ENCODE data around the gene DNAAF5. TPM values are rescaled to one million over a fixed set of nuclear protein-coding genes. Genes with fewer than 3 reads are reported as not detected.

The DNAAF5 gene
- total RNA-seq, 6 experiments from 2014 or later, result 25.4 to 33.0 (median 27.5) TPM

DNA sequence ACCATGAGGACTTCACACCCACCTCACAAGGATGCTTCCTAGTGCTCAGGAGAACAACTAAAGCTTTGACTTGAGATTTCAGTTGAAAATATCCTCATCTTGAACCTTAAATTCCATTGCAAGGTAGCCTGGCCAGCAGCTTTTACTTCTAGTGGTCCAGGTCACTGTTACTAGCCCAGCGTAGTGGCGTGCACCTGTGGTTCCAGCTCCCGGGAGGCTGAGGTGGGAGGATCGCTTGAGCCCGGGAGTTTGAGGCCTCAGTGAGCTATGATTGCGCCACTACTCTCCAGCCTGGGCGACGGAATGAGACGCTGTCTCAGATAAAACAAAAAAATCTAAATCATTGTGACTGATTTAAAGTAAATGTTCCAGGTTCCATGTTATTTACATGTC, 28.9 kb downstream of the DNAAF5 start:
- no peaks in the 10 kb centered on the region for H3K4me1 Mint-ChIP-seq (ENCODE audit: low read depth)
- DNase-seq, result no peak
- no peak overlapping the region for H3K27ac Mint-ChIP-seq
- no peaks in the 10 kb centered on the region for H3K27me3 Mint-ChIP-seq (ENCODE audit: insufficient read depth)
- TF ChIP-seq, protein P1, sequence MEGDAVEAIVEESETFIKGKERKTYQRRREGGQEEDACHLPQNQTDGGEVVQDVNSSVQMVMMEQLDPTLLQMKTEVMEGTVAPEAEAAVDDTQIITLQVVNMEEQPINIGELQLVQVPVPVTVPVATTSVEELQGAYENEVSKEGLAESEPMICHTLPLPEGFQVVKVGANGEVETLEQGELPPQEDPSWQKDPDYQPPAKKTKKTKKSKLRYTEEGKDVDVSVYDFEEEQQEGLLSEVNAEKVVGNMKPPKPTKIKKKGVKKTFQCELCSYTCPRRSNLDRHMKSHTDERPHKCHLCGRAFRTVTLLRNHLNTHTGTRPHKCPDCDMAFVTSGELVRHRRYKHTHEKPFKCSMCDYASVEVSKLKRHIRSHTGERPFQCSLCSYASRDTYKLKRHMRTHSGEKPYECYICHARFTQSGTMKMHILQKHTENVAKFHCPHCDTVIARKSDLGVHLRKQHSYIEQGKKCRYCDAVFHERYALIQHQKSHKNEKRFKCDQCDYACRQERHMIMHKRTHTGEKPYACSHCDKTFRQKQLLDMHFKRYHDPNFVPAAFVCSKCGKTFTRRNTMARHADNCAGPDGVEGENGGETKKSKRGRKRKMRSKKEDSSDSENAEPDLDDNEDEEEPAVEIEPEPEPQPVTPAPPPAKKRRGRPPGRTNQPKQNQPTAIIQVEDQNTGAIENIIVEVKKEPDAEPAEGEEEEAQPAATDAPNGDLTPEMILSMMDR (IDR thresholded peaks at IDR 0.05), result no peak
- H3K4me3 Mint-ChIP-seq, result no peak overlapping the region
- H3K9me3 Mint-ChIP-seq, result no peaks in the 10 kb centered on the region
- H3K36me3 Mint-ChIP-seq (ENCODE audit: low read depth), result peaks cover 28% of the 10 kb centered on the region

DNA sequence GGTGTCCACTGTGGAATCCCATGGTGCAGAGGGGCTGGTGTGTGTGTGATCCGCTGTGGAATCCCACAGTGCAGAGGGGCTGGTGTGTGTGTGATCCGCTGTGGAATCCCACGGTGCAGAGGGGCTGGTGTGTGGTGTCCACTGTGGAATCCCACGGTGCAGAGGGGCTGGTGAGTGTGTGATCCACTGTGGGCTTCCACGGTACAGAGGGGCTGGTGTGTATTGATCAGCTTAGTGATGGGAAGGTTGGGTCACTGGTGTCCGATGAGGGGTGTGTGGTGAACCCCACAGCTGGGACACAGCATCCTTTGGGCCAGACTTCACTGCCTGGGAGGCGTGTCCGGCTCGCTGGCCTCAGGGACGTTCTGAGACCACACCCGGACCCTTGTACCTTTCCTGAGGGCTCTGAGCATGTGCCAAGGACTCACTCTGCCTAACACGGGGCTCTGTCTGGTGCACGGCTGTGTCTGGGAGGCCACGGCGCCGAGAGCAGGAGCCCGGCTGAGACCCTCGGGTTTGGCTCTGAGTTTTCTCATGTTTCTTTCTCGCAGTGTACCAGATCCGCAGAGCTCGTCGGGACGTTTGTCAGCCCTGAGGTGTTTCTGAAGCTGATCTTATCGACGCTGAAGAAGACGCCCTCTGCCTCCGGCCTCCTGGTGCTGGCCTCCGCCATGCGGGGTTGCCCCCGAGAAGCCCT, 29.9 kb downstream of the DNAAF5 start:
- Mint-ChIP-seq H3K36me3 (ENCODE audit: low read depth) (peaks cover 28% of the 10 kb centered on the region), H3K9me3 (no peaks in the 10 kb centered on the region), H3K27ac (no peak overlapping the region), H3K4me1 (ENCODE audit: low read depth) (no peaks in the 10 kb centered on the region), H3K4me3 (no peak overlapping the region), H3K27me3 (ENCODE audit: insufficient read depth) (no peaks in the 10 kb centered on the region)
- TF ChIP-seq, protein P1 (IDR thresholded peaks at IDR 0.05), result no peak
- DNase-seq, result no peak

DNA sequence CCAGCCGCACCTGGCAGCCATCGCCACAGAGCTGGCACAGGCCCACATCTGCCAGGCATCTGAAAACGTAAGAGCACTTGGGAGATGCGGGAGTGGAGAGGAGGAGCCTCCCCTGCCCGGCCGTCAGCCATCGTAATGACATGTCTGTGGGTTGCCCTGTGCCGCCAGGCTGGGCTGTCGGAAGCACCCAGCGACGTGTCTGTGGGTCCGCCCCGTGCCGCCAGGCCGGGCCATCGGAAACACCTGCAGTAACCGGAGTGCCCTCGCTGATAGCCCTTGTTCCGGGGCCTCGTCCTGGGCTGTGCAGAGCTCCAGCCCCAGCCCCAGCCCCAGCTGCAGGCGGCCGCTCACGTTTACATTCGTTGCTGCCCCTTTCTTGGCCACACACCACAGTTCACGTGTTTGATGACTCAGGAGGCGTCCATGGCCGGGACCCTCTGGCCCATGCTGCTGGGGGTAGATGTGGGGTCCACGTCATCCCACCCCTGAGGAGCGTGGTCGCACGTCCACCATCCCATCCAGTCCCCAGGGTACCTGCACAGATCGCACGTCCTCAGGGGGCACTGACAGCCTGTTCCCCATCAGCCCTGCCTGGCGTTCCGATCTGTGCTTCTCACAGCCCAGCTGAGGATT, 30.5 kb downstream of the DNAAF5 start:
- no peak overlapping the region for H3K4me3 Mint-ChIP-seq
- H3K4me1 Mint-ChIP-seq (ENCODE audit: low read depth), result no peaks in the 10 kb centered on the region
- DNase-seq, result no peak
- H3K27ac Mint-ChIP-seq, result no peak overlapping the region
- H3K36me3 Mint-ChIP-seq (ENCODE audit: low read depth), result peaks cover 24% of the 10 kb centered on the region; the same call in 1 of the 2 replicates
- no peaks in the 10 kb centered on the region for H3K27me3 Mint-ChIP-seq (ENCODE audit: insufficient read depth)
- TF ChIP-seq, protein P1 (IDR thresholded peaks at IDR 0.05), result no peak
- H3K9me3 Mint-ChIP-seq, result no peaks in the 10 kb centered on the region

DNA sequence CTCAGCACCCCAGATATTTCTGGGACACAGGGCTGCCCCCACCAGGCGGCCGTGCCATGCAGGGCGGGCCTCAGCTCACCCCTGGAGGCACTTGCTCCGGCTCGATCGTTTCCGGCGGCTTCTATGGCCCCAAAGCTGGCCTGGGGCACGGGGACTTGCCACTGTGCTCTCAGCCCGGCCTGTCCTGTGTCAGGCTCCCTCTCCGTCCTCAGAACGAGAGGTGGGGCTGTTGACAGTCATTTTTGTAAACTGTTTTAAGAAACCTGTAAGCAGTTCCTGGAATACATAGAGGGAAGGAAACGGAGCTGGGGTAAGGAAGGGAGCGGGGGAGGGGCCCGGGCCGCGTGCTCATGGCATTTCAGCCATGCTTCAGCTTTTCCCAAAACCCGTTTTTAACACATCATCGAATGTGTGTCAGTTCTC, 31.3 kb downstream of the DNAAF5 start:
- TF ChIP-seq, protein P1 (IDR thresholded peaks at IDR 0.05), result no peak
- Mint-ChIP-seq H3K27ac (no peak overlapping the region), H3K4me1 (ENCODE audit: low read depth) (no peaks in the 10 kb centered on the region), H3K9me3 (no peaks in the 10 kb centered on the region), H3K27me3 (ENCODE audit: insufficient read depth) (no peaks in the 10 kb centered on the region), H3K4me3 (no peak overlapping the region), H3K36me3 (ENCODE audit: low read depth) (peaks cover 20% of the 10 kb centered on the region; the same call in 1 of the 2 replicates)
- no peak for DNase-seq

DNA sequence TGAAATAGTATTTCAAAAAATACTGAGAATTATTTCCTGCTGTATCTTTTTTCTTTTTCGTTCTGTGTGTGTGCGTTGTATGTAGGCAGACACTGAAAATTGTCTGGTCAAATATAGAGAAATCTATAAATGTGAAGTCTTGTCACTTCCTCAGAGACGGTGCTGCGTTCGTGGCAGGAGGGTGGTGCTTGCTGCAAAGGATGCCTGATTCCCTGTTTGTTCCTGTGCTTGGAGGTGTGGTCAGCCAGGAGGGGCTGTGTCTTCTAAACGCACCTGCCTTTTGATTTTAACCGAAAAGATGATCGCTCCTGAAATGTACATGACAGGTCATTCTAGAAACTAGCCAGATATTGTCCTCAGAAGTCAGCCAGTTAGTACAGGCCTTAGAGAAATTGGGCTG, 33.1 kb downstream of the DNAAF5 start:
- TF ChIP-seq, protein P1 (IDR thresholded peaks at IDR 0.05), result no peak
- no peaks in the 10 kb centered on the region for H3K9me3 Mint-ChIP-seq
- no peaks in the 10 kb centered on the region for H3K27me3 Mint-ChIP-seq (ENCODE audit: insufficient read depth)
- H3K4me3 Mint-ChIP-seq, result no peak overlapping the region
- no peak for DNase-seq
- H3K4me1 Mint-ChIP-seq (ENCODE audit: low read depth), result no peaks in the 10 kb centered on the region
- peaks cover 12% of the 10 kb centered on the region; the same call in 1 of the 2 replicates for H3K36me3 Mint-ChIP-seq (ENCODE audit: low read depth)
- H3K27ac Mint-ChIP-seq, result no peak overlapping the region
